Ectodermal cell (in vitro differentiated cells): ENCODE data around the gene MTR.
"Not testable (repeated sequence)": the region's sequence is repeated elsewhere in the genome, so short reads cannot be mapped to it uniquely, and the experiment has no call there.

ENCODE experiments used
- H3K27ac ChIP-seq: 2 replicates; pipeline ENCODE4 v1.7.0; 2013; ENCODE audit warnings: mild to moderate bottlenecking, low read depth, low read length; ENCODE audit not compliant: insufficient read depth, poor library complexity, severe bottlenecking
- H3K27me3 ChIP-seq: 2 replicates; pipeline ENCODE4 v1.7.0; 2013; ENCODE audit warnings: mild to moderate bottlenecking, low read length; ENCODE audit not compliant: insufficient read depth, control insufficient read depth, poor library complexity, severe bottlenecking
- H3K36me3 ChIP-seq: one replicate; pipeline ENCODE4 v1.7.0; 2013; ENCODE audit warnings: low read length; ENCODE audit not compliant: control insufficient read depth, insufficient read depth
- H3K4me1 ChIP-seq: one replicate; pipeline ENCODE4 v1.7.0; 2013; ENCODE audit warnings: low read length; ENCODE audit not compliant: control insufficient read depth, insufficient read depth
- H3K4me3 ChIP-seq: 2 replicates; pipeline ENCODE4 v1.7.0; 2013; ENCODE audit warnings: low read depth, low read length, control low read depth; ENCODE audit not compliant: insufficient read depth
- H3K9me3 ChIP-seq: 2 replicates; pipeline ENCODE4 v1.7.0; 2013; ENCODE audit warnings: mild to moderate bottlenecking, low read length, moderate library complexity; ENCODE audit not compliant: control insufficient read depth
- WGBS, 2 experiments: methylation state at CpG; one replicate each; pipeline ENCODE4 v1.1.7; 2013; ENCODE audit warnings: missing lambda C conversion rate in 2 of 2; 5-methylcytosine and 5-hydroxymethylcytosine counted together

The MTR gene

DNA sequence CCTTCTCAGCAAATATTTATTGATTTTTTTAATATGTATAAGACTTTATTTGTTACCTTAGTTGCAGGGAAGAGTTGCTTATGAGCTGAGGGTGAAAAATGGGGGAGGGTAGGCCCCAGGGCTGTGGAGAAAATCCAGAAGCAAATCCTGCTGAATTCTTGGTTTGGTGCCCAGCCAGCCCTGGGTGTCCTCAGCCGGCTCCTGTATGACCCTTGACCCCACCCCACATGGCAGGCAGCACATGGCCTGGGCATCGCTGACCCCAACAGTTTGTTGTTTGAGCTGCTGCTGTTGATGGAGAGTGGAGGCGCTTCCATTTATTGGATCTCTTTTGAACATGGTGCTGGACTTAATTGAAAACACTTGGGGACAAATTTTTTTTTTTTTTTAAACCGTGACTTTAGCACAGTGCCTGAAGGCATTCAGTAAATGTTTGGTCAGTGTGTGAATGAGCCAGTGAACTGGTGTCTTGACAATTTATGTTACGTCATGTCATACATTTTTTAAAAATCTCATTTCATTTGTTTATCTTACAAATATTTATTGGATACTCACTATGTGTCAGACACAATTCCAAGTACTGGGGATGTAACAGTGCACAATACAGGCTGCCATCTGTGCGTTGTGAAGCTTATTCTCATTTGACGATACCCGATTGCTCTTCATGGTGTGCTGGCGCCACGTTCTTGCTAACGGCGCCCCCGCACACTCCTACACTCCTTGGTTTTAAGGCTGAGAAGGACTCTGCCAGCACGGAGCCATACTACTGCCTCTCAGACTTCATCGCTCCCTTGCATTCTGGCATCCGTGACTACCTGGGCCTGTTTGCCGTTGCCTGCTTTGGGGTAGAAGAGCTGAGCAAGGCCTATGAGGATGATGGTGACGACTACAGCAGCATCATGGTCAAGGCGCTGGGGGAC is 98.8 kb downstream of the MTR start:
- Histone ChIP-seq H3K36me3 (peaks cover 9% of the 10 kb centered on the region), H3K27ac (no peak overlapping the region)
- 91% methylated on average over 18 to 19 of the region's 19 CpGs for WGBS, 2 experiments

GRCh38 chr1:236895665-236896387 is 100.7 kb downstream of the MTR start:
- 92 to 94% methylated on average over 7 to 8 of the region's 8 CpGs for WGBS, 2 experiments
- peaks cover 10% of the 10 kb centered on the region for H3K36me3 ChIP-seq
- no peak overlapping the region for H3K27ac ChIP-seq
- H3K27me3 ChIP-seq = no peaks in the 10 kb centered on the region
- no peak overlapping the region for H3K4me3 ChIP-seq
- H3K4me1 ChIP-seq = no peaks in the 10 kb centered on the region
- H3K9me3 ChIP-seq = no peaks in the 10 kb centered on the region

More for the DNA sequence above, 98.8 kb downstream of the MTR start:
- no peaks in the 10 kb centered on the region for H3K27me3 ChIP-seq
- H3K4me1 ChIP-seq = no peaks in the 10 kb centered on the region
- H3K4me3 ChIP-seq = no peak overlapping the region
- no peaks in the 10 kb centered on the region for H3K9me3 ChIP-seq

- 89 to 95% methylated on average over 2 of the region's 2 CpGs for WGBS, 2 experiments
- peaks cover 10% of the 10 kb centered on the region for H3K36me3 ChIP-seq
- no peak overlapping the region for H3K4me3 ChIP-seq
- no peaks in the 10 kb centered on the region for H3K27me3 ChIP-seq
- no peak overlapping the region for H3K27ac ChIP-seq
- no peaks in the 10 kb centered on the region for H3K4me1 ChIP-seq
- no peaks in the 10 kb centered on the region for H3K9me3 ChIP-seq
Observed at GRCh38 chr1:236896716-236897115, 101.6 kb downstream of the MTR start.

DNA sequence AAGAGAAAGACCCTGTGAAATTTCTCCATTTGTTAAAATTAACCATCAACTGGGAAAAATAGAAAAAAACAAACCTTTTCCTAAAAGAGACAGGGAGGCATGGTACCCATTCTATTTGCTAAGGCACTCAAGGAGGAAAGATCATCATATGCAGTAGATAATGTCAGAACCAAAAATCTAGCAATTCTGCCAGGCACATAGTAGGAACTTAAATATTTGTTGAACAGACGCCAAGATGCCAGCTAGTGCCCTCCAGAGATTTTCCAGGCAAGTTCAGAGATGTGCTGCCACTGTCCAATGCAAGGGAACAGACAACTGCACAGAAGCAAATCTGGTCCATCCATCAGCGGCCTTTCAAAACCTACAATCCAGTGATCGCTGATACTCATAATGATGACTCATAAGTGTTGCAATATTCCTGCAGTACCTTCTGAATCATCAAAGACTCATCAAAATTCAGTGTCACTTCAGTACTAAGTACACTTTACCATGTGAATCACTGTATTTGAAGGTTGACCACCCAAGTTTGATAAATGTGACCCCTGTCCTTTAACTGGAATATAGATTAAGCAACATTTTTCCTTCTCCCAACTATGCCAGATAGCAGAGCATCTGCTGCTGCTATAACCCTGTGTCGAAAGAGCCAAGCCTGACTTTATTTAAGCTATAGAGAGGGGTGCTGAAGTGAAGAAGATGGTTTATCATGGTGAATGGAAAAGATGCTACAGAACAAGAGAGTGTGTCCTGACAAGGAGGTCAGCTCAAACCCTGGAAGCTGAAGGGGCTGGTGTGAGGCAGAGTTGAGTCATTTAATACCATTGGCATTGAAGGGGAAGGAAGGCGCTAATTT is 110.0 kb downstream of the MTR start:
- H3K27ac ChIP-seq = no peak overlapping the region
- H3K9me3 ChIP-seq = no peaks in the 10 kb centered on the region
- H3K4me1 ChIP-seq = no peaks in the 10 kb centered on the region
- no peaks in the 10 kb centered on the region for H3K27me3 ChIP-seq
- no peak overlapping the region for H3K4me3 ChIP-seq
- 94% methylated on average over 5 of the region's 5 CpGs for WGBS, 2 experiments
- no peaks in the 10 kb centered on the region for H3K36me3 ChIP-seq

- no peaks in the 10 kb centered on the region for H3K4me1 ChIP-seq
- no peak overlapping the region for H3K4me3 ChIP-seq
- H3K9me3 ChIP-seq = no peaks in the 10 kb centered on the region
- WGBS, 2 experiments = 82 to 86% methylated on average over 7 of the region's 7 CpGs
- no peaks in the 10 kb centered on the region for H3K36me3 ChIP-seq
- H3K27me3 ChIP-seq = no peaks in the 10 kb centered on the region
- no peak overlapping the region for H3K27ac ChIP-seq
Observed at GRCh38 chr1:236907205-236907604, 112.1 kb downstream of the MTR start.

GRCh38 chr1:236908669-236909068 is 113.6 kb downstream of the MTR start:
- Histone ChIP-seq H3K36me3 (no peaks in the 10 kb centered on the region), H3K9me3 (no peaks in the 10 kb centered on the region), H3K4me1 (no peaks in the 10 kb centered on the region), H3K27ac (no peak overlapping the region), H3K27me3 (no peaks in the 10 kb centered on the region), H3K4me3 (no peak overlapping the region)
- 84 to 90% methylated on average over 2 of the region's 2 CpGs for WGBS, 2 experiments

- not testable (repeated sequence) for H3K27me3 ChIP-seq, H3K4me3 ChIP-seq, H3K36me3 ChIP-seq, H3K27ac ChIP-seq, H3K9me3 ChIP-seq, H3K4me1 ChIP-seq
- 90 to 96% methylated on average over 6 to 7 of the region's 7 CpGs for WGBS, 2 experiments
Observed at GRCh38 chr1:236911047-236911446, 116.0 kb downstream of the MTR start.

GRCh38 chr1:236913371-236914037 is 118.4 kb downstream of the MTR start:
- WGBS, 2 experiments = 94 to 95% methylated on average over 1 to 2 of the region's 2 CpGs
- no peaks in the 10 kb centered on the region for H3K4me1 ChIP-seq
- no peaks in the 10 kb centered on the region for H3K36me3 ChIP-seq
- no peak overlapping the region for H3K4me3 ChIP-seq
- H3K27me3 ChIP-seq = no peaks in the 10 kb centered on the region
- no peaks in the 10 kb centered on the region for H3K9me3 ChIP-seq
- no peak overlapping the region for H3K27ac ChIP-seq

DNA sequence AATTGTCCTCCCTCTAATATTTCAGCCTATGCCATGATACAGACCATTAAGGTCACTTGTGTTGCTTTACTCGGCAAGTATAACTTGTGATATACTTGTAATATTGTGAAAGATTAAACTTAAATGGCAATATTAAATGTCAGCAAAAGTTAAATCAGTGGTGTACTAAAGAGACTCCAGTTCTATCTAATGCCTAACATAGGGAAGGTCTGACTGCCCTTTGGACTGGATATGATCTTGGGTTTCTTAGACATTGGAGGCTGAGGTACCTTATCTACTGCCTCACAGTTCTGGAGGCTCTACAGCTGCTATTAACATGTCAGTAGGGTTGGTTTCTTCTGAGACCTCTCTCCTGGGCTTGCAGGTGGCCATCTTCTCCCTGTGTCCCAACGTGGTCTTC is 119.3 kb downstream of the MTR start:
- Histone ChIP-seq H3K4me1 (no peaks in the 10 kb centered on the region), H3K4me3 (no peak overlapping the region), H3K9me3 (no peaks in the 10 kb centered on the region), H3K36me3 (no peaks in the 10 kb centered on the region), H3K27me3 (no peaks in the 10 kb centered on the region), H3K27ac (no peak overlapping the region)
- WGBS, 2 experiments = 88 to 90% methylated on average over 2 of the region's 2 CpGs
